DOHH2 (cell line): ENCODE measurements around the gene TM9SF1.

Source experiments
- EZH2phosphoT487 ChIP-seq: fragments of 200-600 bp; sonication (generic); IDR thresholded peaks from 2 replicates; pipeline ENCODE4 v1.6.1; 2017; ENCODE audit warnings: borderline replicate concordance, mild to moderate bottlenecking, antibody characterized with exemption, low read length, moderate library complexity, mixed read lengths
- TF ChIP-seq, protein P1 (sequence below): fragments of 200-600 bp; sonication (generic); IDR thresholded peaks from one replicate; pipeline ENCODE4 v1.5.1; 2014; ENCODE audit warnings: antibody characterized with exemption, mild to moderate bottlenecking, low read depth, low read length; ENCODE audit not compliant: poor library complexity, severe bottlenecking

- TF ChIP-seq, protein P1, sequence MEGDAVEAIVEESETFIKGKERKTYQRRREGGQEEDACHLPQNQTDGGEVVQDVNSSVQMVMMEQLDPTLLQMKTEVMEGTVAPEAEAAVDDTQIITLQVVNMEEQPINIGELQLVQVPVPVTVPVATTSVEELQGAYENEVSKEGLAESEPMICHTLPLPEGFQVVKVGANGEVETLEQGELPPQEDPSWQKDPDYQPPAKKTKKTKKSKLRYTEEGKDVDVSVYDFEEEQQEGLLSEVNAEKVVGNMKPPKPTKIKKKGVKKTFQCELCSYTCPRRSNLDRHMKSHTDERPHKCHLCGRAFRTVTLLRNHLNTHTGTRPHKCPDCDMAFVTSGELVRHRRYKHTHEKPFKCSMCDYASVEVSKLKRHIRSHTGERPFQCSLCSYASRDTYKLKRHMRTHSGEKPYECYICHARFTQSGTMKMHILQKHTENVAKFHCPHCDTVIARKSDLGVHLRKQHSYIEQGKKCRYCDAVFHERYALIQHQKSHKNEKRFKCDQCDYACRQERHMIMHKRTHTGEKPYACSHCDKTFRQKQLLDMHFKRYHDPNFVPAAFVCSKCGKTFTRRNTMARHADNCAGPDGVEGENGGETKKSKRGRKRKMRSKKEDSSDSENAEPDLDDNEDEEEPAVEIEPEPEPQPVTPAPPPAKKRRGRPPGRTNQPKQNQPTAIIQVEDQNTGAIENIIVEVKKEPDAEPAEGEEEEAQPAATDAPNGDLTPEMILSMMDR = no peak
- TF ChIP-seq EZH2phosphoT487 = no peak
Observed at GRCh38 chr14:24188251-24189058, 6.8 kb downstream of the TM9SF1 start, which contains the start of gene IPO4.
